Coronary artery (tissue), 2 donors: ENCODE results near the gene TACC2.

Experiments used
- DNase-seq: peaks from one replicate; pipeline ENCODE4 v3.0.0-alpha.2; 2017; ENCODE audit warnings: low spot score
- H3K27ac ChIP-seq, 2 donors: fragments of 200-600 bp; sonication (generic); one replicate each; pipeline ENCODE4 v1.5.1; 2016 to 2019
- H3K4me3 ChIP-seq: fragments of 200-600 bp; sonication (generic); 2 replicates; pipeline ENCODE4 v1.5.1; 2016; ENCODE audit warnings: mild to moderate bottlenecking, moderate library complexity
- TF ChIP-seq, protein P1 (sequence below): fragments of 200-600 bp; sonication (generic); IDR thresholded peaks from one replicate; pipeline ENCODE4 v1.5.1; 2019; ENCODE audit warnings: antibody characterized with exemption

Gene TACC2

DNA sequence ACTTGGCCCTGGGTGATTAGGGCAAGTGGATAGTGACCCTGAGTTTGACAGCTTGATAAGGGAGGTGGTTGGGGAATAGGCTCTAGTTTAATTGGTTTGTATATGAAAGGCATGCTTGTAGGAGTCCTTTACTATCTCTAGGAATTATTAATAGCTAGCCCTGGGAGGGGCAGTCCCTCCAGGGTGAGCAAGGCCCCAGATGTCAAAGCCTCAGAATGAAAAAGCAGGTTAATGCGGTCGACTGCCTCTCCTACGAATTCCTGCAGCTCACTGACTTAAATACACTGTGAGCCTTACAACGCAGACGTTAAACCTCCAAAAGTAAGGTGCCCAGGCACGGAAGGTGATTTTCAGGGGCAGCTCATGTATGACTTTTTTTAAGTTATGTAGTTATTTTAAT, 276.9 kb downstream of the TACC2 start:
- TF ChIP-seq, protein P1, sequence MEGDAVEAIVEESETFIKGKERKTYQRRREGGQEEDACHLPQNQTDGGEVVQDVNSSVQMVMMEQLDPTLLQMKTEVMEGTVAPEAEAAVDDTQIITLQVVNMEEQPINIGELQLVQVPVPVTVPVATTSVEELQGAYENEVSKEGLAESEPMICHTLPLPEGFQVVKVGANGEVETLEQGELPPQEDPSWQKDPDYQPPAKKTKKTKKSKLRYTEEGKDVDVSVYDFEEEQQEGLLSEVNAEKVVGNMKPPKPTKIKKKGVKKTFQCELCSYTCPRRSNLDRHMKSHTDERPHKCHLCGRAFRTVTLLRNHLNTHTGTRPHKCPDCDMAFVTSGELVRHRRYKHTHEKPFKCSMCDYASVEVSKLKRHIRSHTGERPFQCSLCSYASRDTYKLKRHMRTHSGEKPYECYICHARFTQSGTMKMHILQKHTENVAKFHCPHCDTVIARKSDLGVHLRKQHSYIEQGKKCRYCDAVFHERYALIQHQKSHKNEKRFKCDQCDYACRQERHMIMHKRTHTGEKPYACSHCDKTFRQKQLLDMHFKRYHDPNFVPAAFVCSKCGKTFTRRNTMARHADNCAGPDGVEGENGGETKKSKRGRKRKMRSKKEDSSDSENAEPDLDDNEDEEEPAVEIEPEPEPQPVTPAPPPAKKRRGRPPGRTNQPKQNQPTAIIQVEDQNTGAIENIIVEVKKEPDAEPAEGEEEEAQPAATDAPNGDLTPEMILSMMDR: no peak
- no peak overlapping the region for H3K27ac ChIP-seq
- no peak for DNase-seq
- H3K4me3 ChIP-seq: no peak overlapping the region

DNA sequence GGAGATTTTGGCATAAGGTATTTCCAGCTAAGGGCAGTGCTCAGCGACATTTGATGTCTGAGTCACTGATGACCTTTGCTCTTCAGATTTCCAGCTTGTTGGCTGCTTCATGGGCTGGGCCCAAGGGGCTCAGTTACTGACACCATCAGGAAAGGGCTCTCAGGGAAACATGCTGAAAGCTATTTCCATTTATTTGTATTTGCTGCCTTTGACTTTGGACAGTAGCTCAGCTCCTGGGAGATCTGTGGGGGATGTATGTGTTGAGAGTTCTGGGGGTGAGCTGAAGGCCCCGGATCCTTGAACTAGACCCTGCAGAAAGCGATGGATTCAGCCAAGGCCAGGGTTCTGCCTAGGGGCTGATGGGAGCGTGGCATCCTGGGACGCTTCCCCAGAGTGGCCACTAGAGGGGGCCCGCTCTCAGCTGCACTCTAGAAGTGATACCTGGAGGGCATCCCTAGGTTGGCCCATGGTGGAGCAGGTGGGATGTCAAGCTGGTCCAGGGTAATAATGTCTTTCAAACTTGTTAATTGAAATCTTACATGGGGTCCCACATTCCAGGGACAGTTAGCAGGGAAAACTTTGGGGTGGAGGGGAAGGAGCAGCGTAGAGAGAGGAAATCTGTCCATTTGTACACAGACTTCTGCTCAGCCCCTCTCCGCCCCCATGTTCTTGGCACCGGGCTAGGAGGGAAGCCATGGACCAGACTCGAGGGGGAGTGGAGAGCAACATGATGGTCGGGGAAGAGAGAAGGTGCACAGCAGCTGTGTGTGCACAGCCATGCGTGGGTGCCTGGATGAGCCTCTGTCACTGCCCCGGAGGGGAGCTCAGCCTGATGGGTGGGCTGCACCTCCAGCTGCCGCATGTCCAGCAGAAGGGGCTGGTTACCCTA, 279.1 kb downstream of the TACC2 start:
- no peak for DNase-seq
- Histone ChIP-seq H3K4me3 (no peak overlapping the region), H3K27ac (no peak overlapping the region)
- TF ChIP-seq, protein P1: peak; percentile 85

DNA sequence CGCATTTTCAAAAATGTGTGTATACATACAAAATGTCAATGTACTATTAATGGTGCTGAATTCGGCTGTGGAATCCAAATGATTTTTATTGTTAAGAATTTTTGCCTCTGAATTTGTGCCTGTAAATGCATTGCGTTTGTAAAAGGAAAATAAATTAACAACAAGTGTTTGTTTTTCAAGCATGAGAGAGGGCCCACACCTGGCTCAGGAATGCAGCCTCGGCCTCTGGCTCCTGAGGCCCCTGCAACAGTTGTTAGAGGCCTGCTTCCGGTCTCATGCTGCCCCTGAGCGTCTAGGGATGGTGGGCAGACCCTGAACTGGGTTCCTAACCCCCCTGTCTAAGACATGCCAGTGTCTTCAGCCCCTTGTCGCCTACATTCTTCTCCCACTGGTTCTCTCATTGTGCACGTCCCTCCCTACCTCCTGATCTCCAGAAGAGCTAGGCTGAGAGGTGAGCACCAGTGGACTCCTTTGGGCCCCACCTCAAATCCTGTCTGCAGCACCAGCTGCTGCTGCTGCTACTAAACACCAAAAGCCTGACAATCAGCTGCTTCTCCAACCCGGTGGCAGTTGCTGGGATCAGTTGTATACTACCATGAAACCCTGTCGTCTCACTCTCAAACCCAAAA, 280.2 kb downstream of the TACC2 start:
- TF ChIP-seq, protein P1: no peak
- DNase-seq: no peak
- no peak overlapping the region for H3K4me3 ChIP-seq
- H3K27ac ChIP-seq: no peak overlapping the region

DNA sequence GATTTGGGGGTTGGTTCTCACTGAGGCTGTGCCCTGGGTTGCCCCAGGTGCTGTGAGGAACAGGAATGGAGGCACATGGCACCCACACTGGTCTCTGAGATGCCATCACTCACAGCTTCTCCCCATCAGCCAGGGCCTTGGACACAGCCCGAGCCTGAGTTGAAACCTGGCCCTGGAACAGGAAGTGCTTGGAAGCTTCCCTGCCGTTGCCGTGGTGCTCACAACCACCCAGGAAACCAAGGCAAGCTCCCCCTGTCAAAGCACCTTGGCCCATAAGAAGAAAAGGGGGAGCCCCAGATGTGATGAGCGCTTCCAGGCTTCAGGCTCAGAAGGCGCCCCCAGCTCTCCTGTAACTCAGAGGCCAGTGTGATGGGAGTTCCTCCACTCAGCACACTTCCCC, 282.1 kb downstream of the TACC2 start, which contains the start of gene BTBD16:
TSS of gene BTBD16 (plus strand) at position 221 of the 400 bp plus-strand sequence. CDS start 3,786 bp downstream, outside the sequence.
- Histone ChIP-seq H3K27ac (no peak within 1 kb of the TSS), H3K4me3 (no peak within 1 kb of the TSS)
- TF ChIP-seq, protein P1: no peak
- peak; percentile 60 for DNase-seq

DNA sequence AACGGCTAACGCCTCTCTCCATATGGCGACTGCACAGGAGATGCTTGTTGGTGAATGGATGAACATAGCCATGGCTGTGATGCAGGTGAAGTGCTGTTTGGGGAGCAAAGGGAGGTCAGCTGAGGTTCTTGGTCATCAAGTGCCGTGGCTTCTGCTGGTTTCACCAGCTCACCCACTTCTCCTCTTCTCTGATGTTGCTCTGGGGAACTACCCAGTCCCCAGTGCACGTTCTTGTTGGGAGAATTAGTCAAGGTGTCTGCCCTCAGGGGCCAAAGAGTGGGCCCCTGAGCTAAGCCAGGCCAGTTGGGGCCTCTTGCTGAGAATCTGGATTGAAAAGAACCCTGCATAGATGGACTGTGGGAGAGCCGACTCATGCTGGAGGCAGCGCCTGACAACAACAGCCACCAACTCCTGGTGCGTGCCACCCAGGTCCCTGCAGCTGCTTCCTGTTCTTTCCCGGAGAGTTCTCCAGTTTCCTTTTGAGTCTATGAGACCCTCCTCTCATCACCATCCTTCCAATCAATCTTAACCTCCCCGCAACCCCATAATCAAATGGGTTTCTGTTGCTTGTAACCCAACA, 285.1 kb downstream of the TACC2 start:
- Histone ChIP-seq H3K27ac (no peak overlapping the region), H3K4me3 (no peak overlapping the region)
- DNase-seq: no peak
- TF ChIP-seq, protein P1: no peak

DNA sequence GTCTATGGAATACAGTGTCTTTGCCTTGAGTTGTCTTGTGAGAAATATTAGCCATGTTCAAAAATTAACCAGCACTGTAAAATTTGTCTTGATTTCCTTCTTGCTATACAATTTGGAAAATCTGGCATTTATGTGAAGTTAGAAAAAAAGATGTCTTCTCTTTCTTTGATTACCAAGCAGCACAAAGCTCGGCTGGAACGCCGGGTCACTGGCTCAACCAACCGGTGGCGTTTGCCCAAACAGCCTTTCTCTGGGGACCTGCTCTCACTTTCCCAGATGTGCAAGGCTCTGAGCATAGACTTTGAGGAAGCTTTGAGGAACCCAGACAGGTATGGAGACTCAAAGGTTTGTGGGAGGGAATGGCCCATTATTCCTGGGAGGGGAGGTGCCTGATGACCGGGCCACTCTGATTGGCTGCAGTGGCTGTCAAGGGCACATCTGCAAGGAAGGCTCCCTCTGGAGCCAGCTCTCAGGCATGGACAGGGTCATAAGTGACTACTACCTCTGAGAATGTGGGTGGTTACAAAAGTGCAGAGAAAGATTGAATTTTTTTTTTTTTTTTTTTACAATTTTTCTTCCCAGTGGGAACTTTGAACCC, 287.7 kb downstream of the TACC2 start:
- DNase-seq: peak; percentile 57
- no peak overlapping the region for H3K4me3 ChIP-seq
- TF ChIP-seq, protein P1: no peak
- no peak overlapping the region for H3K27ac ChIP-seq
